Measurements from ENCODE around the gene OR8D1.

DNA sequence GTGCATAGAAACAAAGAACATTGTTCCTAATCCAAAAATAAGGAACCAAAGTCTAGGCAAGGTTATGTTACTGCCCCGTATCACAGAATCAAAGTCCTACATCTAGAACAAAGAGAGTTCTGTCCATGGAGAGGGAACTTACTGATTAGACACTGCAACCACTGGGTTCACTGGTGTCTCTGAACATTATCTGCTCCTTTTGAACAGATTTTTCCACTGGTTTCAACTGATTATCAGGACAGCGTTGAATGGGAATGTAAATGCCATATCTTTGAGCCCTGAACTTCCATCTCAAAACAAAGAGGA lies 26.3 kb upstream of the OR8D1 start:
- TF ChIP-seq, protein P1, sequence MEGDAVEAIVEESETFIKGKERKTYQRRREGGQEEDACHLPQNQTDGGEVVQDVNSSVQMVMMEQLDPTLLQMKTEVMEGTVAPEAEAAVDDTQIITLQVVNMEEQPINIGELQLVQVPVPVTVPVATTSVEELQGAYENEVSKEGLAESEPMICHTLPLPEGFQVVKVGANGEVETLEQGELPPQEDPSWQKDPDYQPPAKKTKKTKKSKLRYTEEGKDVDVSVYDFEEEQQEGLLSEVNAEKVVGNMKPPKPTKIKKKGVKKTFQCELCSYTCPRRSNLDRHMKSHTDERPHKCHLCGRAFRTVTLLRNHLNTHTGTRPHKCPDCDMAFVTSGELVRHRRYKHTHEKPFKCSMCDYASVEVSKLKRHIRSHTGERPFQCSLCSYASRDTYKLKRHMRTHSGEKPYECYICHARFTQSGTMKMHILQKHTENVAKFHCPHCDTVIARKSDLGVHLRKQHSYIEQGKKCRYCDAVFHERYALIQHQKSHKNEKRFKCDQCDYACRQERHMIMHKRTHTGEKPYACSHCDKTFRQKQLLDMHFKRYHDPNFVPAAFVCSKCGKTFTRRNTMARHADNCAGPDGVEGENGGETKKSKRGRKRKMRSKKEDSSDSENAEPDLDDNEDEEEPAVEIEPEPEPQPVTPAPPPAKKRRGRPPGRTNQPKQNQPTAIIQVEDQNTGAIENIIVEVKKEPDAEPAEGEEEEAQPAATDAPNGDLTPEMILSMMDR (conservative IDR thresholded peaks at IDR 0.05; ENCODE audit: low read length), result no peak
- no peak for TF ChIP-seq EZH2phosphoT487 (IDR thresholded peaks at IDR 0.05; ENCODE audit: borderline replicate concordance, low read depth, low read length)

All from OCI-LY7 (cell line).